ENCODE measurements around the gene FCRL6.

GRCh38 chr1:159835356-159835755, 33.2 kb downstream of the FCRL6 start:
- TF ChIP-seq CTCF (conservative IDR thresholded peaks at IDR 0.05 in 1 of 2, IDR thresholded peaks at IDR 0.05 in 1 of 2; ENCODE audit: extremely low read depth in 1 of 2, insufficient read depth in 1 of 2, low read depth in 1 of 2, low read length in 2 of 2) (no peak), EZH2 (IDR thresholded peaks at IDR 0.05; ENCODE audit: borderline replicate concordance, low read length) (no peak)
